ENCODE measurements around the gene BHLHE23. TPM values are rescaled to one million over a fixed set of nuclear protein-coding genes. Genes with fewer than 3 reads are reported as not detected.

Gene BHLHE23
- total and polyA plus RNA-seq, 4 donors: not detected

- H3K9me3 ChIP-seq (ENCODE audit: control insufficient read depth in 4 of 4, insufficient read depth in 3 of 4, low read length in 3 of 4): peaks cover 0 to 2% (median 0%) of the 10 kb centered on the region in 4 donors
- H3K4me3 ChIP-seq: no peak overlapping the region
- no peaks in the 10 kb centered on the region for H3K4me1 ChIP-seq (ENCODE audit: control insufficient read depth in 5 of 5, insufficient read depth in 5 of 5, low read length in 5 of 5)
- DNase-seq: no peak
- H3K27ac ChIP-seq (ENCODE audit: low read depth in 1 of 2, low read length in 1 of 2): no peak overlapping the region
- WGBS, 2 donors: 71 to 75% methylated on average over 32 to 33 of the region's 33 CpGs
- H3K9ac ChIP-seq (ENCODE audit: insufficient read depth in 1 of 2, low read length in 2 of 2): no peak overlapping the region
- H3K27me3 ChIP-seq (ENCODE audit: control insufficient read depth in 3 of 3, insufficient read depth in 3 of 3, low read length in 2 of 3): peaks cover 4 to 56% (median 37%) of the 10 kb centered on the region in 3 donors
- no peaks in the 10 kb centered on the region for H3K36me3 ChIP-seq (ENCODE audit: control insufficient read depth in 4 of 4, insufficient read depth in 4 of 4, low read length in 4 of 4)
- TF ChIP-seq, protein P1, sequence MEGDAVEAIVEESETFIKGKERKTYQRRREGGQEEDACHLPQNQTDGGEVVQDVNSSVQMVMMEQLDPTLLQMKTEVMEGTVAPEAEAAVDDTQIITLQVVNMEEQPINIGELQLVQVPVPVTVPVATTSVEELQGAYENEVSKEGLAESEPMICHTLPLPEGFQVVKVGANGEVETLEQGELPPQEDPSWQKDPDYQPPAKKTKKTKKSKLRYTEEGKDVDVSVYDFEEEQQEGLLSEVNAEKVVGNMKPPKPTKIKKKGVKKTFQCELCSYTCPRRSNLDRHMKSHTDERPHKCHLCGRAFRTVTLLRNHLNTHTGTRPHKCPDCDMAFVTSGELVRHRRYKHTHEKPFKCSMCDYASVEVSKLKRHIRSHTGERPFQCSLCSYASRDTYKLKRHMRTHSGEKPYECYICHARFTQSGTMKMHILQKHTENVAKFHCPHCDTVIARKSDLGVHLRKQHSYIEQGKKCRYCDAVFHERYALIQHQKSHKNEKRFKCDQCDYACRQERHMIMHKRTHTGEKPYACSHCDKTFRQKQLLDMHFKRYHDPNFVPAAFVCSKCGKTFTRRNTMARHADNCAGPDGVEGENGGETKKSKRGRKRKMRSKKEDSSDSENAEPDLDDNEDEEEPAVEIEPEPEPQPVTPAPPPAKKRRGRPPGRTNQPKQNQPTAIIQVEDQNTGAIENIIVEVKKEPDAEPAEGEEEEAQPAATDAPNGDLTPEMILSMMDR (IDR thresholded peaks at IDR 0.05; ENCODE audit: control extremely low read depth, extremely low read depth): no peak
- ATAC-seq (ENCODE audit: insufficient read depth, low FRiP score): no peak
These were observed 27.3 kb upstream of the BHLHE23 start for GRCh38 chr20:63033794-63034709.

DNA sequence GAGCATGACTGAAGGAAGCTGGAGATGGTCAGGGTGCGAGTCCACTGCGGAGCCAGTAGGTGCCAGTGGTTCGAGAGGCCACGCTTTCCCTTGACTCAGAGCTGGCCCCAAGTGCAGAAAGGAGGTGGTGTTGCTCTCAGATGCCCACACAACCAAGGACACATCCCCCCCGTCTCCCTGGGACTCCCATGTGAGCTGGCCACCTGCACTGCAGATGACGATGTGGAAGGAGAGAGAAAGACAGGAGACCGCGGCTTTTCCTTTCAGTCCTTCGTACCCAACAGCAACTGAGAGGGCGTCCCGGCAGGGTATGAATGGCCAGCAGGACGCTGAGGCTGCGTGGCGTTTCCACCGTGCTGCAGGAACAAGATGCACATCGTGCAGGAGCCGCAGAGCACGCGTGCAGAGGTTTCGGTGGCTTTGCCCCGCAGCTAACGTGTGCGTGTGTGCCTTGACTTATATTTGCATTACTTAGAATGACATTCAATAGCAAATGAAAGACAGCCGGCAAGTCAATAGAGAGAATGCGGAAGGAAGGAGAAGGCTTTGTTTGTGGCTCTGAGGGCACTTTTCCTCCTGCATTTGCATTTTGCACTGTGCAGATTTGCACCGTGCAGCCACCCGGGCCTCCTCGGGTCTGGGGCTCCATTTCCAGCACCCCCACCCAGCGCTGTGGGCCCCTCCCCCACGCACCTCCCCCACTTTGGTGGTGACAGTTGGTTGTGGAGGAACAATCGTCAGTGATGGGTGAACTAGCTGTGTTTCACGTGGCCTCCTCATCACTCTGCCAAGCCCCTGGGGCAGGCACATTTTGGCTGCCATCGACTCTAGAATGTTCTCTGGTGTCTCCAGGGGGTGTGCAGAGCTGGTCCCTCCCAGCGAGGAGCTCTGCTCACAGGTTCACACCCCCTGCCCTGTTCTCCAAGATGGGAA lies 26.4 kb upstream of the BHLHE23 start:
- no peaks in the 10 kb centered on the region for H3K36me3 ChIP-seq (ENCODE audit: control insufficient read depth in 4 of 4, insufficient read depth in 4 of 4, low read length in 4 of 4)
- ATAC-seq (ENCODE audit: insufficient read depth, low FRiP score) (no peak), DNase-seq (no peak)
- no peak overlapping the region for H3K9ac ChIP-seq (ENCODE audit: insufficient read depth in 1 of 2, low read length in 2 of 2)
- H3K4me3 ChIP-seq: no peak overlapping the region
- peaks cover 0 to 2% (median 0%) of the 10 kb centered on the region in 4 donors for H3K9me3 ChIP-seq (ENCODE audit: control insufficient read depth in 4 of 4, insufficient read depth in 3 of 4, low read length in 3 of 4)
- H3K27me3 ChIP-seq (ENCODE audit: control insufficient read depth in 3 of 3, insufficient read depth in 3 of 3, low read length in 2 of 3): peaks cover 10 to 61% (median 42%) of the 10 kb centered on the region in 3 donors
- 6 to 9% methylated on average over 34 of the region's 34 CpGs for WGBS, 2 donors
- no peak overlapping the region for H3K27ac ChIP-seq (ENCODE audit: low read depth in 1 of 2, low read length in 1 of 2)
- no peaks in the 10 kb centered on the region for H3K4me1 ChIP-seq (ENCODE audit: control insufficient read depth in 5 of 5, insufficient read depth in 5 of 5, low read length in 5 of 5)
- TF ChIP-seq, protein P1 (IDR thresholded peaks at IDR 0.05; ENCODE audit: control extremely low read depth, extremely low read depth): no peak

DNA sequence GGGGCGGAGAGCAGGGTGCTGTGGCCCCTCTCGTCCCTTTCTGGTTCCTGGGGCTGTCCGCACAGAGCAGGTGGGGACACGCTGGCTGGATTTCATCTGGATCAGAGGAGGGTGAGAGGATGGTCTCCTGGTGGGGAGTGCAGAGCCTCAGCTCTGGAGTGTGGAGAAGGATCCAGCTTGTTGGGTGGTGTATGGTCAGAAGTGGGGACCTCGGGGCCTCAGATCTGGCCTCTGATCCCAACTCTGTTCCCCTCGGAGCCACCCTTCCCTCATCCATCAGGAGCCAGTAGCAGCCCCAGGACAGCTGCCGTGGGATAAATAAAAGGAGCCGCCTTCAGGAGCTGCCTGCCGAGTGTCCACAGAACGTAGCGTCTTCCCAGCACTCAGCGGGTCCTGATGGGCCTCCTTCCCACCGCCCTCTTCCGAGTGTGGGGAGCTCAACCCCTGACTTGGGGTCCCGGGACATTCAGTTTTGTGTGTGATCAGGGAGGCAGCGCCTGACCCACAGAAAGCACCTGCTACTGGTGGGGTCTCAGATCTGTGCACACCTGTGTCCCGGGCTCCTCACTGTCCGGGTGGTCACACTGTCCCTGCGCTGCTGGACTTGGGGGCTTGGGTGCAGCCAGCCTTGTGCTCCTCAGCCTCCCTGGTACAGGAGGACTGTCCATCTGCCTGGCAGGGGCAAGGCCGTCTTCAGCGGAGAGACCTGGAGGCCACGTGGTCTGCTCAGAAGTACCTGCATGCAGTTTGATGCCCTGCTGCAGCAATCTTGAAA lies 25.4 kb upstream of the BHLHE23 start:
- no peak for ATAC-seq (ENCODE audit: insufficient read depth, low FRiP score)
- no peak for DNase-seq
- WGBS, 2 donors: 54 to 60% methylated on average over 22 of the region's 22 CpGs
- Histone ChIP-seq H3K4me3 (no peak overlapping the region), H3K27me3 (ENCODE audit: control insufficient read depth in 3 of 3, insufficient read depth in 3 of 3, low read length in 2 of 3) (peaks cover 6 to 65% (median 47%) of the 10 kb centered on the region in 3 donors), H3K9ac (ENCODE audit: insufficient read depth in 1 of 2, low read length in 2 of 2) (no peak overlapping the region), H3K36me3 (ENCODE audit: control insufficient read depth in 4 of 4, insufficient read depth in 4 of 4, low read length in 4 of 4) (no peaks in the 10 kb centered on the region), H3K4me1 (ENCODE audit: control insufficient read depth in 5 of 5, insufficient read depth in 5 of 5, low read length in 5 of 5) (no peaks in the 10 kb centered on the region), H3K9me3 (ENCODE audit: control insufficient read depth in 4 of 4, insufficient read depth in 3 of 4, low read length in 3 of 4) (no peaks in the 10 kb centered on the region), H3K27ac (ENCODE audit: low read depth in 1 of 2, low read length in 1 of 2) (no peak overlapping the region)
- TF ChIP-seq, protein P1 (IDR thresholded peaks at IDR 0.05; ENCODE audit: control extremely low read depth, extremely low read depth): no peak
